Iris pigment epithelial cell (primary cell): ENCODE measurements around the gene NELL1.
"Not testable (repeated sequence)": the region's sequence is repeated elsewhere in the genome, so short reads cannot be mapped to it uniquely, and the experiment has no call there.

Experiments
- DNase-seq: peaks from one replicate; pipeline ENCODE4 v3.0.0-alpha.2; 2011; ENCODE audit warnings: low read depth

Gene NELL1

GRCh38 chr11:21225860-21226259 is 556.5 kb downstream of the NELL1 start:
- DNase-seq = no peak

GRCh38 chr11:21229224-21229623 is 559.8 kb downstream of the NELL1 start:
- no peak for DNase-seq

- DNase-seq = no peak
Measured at GRCh38 chr11:21250196-21250595, 580.8 kb downstream of the NELL1 start.

GRCh38 chr11:21254055-21254454 is 584.7 kb downstream of the NELL1 start:
- no peak for DNase-seq

GRCh38 chr11:21254790-21255189 is 585.4 kb downstream of the NELL1 start:
- no peak for DNase-seq

- no peak for DNase-seq
Measured at GRCh38 chr11:21257461-21257860, 588.1 kb downstream of the NELL1 start.

GRCh38 chr11:21258414-21258813 is 589.0 kb downstream of the NELL1 start:
- no peak for DNase-seq

- DNase-seq = no peak
Measured at GRCh38 chr11:21260101-21260500, 590.7 kb downstream of the NELL1 start.

- DNase-seq = no peak
Measured at GRCh38 chr11:21262992-21263391, 593.6 kb downstream of the NELL1 start.

- DNase-seq = no peak
Measured at GRCh38 chr11:21264125-21264524, 594.7 kb downstream of the NELL1 start.

GRCh38 chr11:21268036-21268435 is 598.6 kb downstream of the NELL1 start:
- DNase-seq = no peak

GRCh38 chr11:21272139-21272538 is 602.8 kb downstream of the NELL1 start:
- DNase-seq = not testable (repeated sequence)

- DNase-seq = no peak
Measured at GRCh38 chr11:21278840-21279239, 609.5 kb downstream of the NELL1 start.

- no peak for DNase-seq
Measured at GRCh38 chr11:21285104-21285503, 615.7 kb downstream of the NELL1 start.

- DNase-seq = no peak
Measured at GRCh38 chr11:21289686-21290085, 620.3 kb downstream of the NELL1 start.

GRCh38 chr11:21295508-21295907 is 626.1 kb downstream of the NELL1 start:
- DNase-seq = no peak

GRCh38 chr11:21301981-21302380 is 632.6 kb downstream of the NELL1 start:
- DNase-seq = no peak

- no peak for DNase-seq
Measured at GRCh38 chr11:21306739-21307358, 637.5 kb downstream of the NELL1 start.

GRCh38 chr11:21307874-21308273 is 638.5 kb downstream of the NELL1 start:
- no peak for DNase-seq

GRCh38 chr11:21316591-21316990 is 647.2 kb downstream of the NELL1 start:
- no peak for DNase-seq

- DNase-seq = no peak
Measured at GRCh38 chr11:21321072-21321471, 651.7 kb downstream of the NELL1 start.

GRCh38 chr11:21321530-21321929 is 652.1 kb downstream of the NELL1 start:
- DNase-seq = no peak

- DNase-seq = no peak
Measured at GRCh38 chr11:21323617-21324016, 654.2 kb downstream of the NELL1 start.

GRCh38 chr11:21343204-21343603 is 673.8 kb downstream of the NELL1 start:
- DNase-seq = no peak

- no peak for DNase-seq
Measured at GRCh38 chr11:21346361-21346760, 677.0 kb downstream of the NELL1 start.
